ENCODE data around the gene CPPED1.
"Not testable (repeated sequence)": the region's sequence is repeated elsewhere in the genome, so short reads cannot be mapped to it uniquely, and the experiment has no call there.

The CPPED1 gene

GRCh38 chr16:12803203-12804093, at the start of gene CPPED1:
Gene CPPED1 (minus strand): TSS chr16:12803887. CDS start chr16:12803776, 111 bp downstream.
- DNase-seq (ENCODE audit: low spot score) = peak; percentile 93

GRCh38 chr16:12850186-12850585, 46.5 kb upstream of the CPPED1 start:
- no peak for DNase-seq (ENCODE audit: low spot score)

- no peak for DNase-seq (ENCODE audit: low spot score)
Measured at GRCh38 chr16:12846592-12846991, 42.9 kb upstream of the CPPED1 start.

GRCh38 chr16:12845282-12845681, 41.6 kb upstream of the CPPED1 start:
- DNase-seq (ENCODE audit: low spot score) = no peak

GRCh38 chr16:12837756-12838155, 34.1 kb upstream of the CPPED1 start:
- no peak for DNase-seq (ENCODE audit: low spot score)

GRCh38 chr16:12837291-12837690, 33.6 kb upstream of the CPPED1 start:
- DNase-seq (ENCODE audit: low spot score) = no peak

- peak; percentile 22 for DNase-seq (ENCODE audit: low spot score)
Measured at GRCh38 chr16:12833926-12834325, 30.2 kb upstream of the CPPED1 start.

- DNase-seq (ENCODE audit: low spot score) = no peak
Measured at GRCh38 chr16:12829096-12829888, 25.6 kb upstream of the CPPED1 start.

- DNase-seq (ENCODE audit: low spot score) = no peak
Measured at GRCh38 chr16:12828206-12828605, 24.5 kb upstream of the CPPED1 start.

- no peak for DNase-seq (ENCODE audit: low spot score)
Measured at GRCh38 chr16:12826559-12826958, 22.9 kb upstream of the CPPED1 start.

- peak; percentile 61 for DNase-seq (ENCODE audit: low spot score)
Measured at GRCh38 chr16:12819126-12820117, 15.7 kb upstream of the CPPED1 start.

GRCh38 chr16:12818326-12818725, 14.6 kb upstream of the CPPED1 start:
- no peak for DNase-seq (ENCODE audit: low spot score)

GRCh38 chr16:12816791-12817214, 13.1 kb upstream of the CPPED1 start:
- not testable (repeated sequence) for DNase-seq (ENCODE audit: low spot score)

GRCh38 chr16:12815361-12815760, 11.7 kb upstream of the CPPED1 start:
- DNase-seq (ENCODE audit: low spot score) = peak; percentile 57

GRCh38 chr16:12813734-12814133, 10.0 kb upstream of the CPPED1 start:
- not testable (repeated sequence) for DNase-seq (ENCODE audit: low spot score)

GRCh38 chr16:12813321-12813720, 9.6 kb upstream of the CPPED1 start:
- DNase-seq (ENCODE audit: low spot score) = not testable (repeated sequence)

GRCh38 chr16:12811441-12812383, 8.0 kb upstream of the CPPED1 start:
- DNase-seq (ENCODE audit: low spot score) = peak; percentile 37

GRCh38 chr16:12805066-12805465, 1.4 kb upstream of the CPPED1 start:
- DNase-seq (ENCODE audit: low spot score) = no peak

- DNase-seq (ENCODE audit: low spot score) = no peak
Measured at GRCh38 chr16:12804395-12804794, 708 bp upstream of the CPPED1 start.

GRCh38 chr16:12802661-12803060, 1.0 kb downstream of the CPPED1 start:
- DNase-seq (ENCODE audit: low spot score) = no peak
